H1 (cell line): ENCODE measurements around the gene DGKD. TPM values are rescaled to one million over a fixed set of nuclear protein-coding genes. Genes with fewer than 3 reads are reported as not detected.

Experiments
- CTCF ChIA-PET: fragments of 300-600 bp; sonication (Branson Sonifier 250); formaldehyde crosslinking; loops from one replicate; lab custom pipeline; 2021; ENCODE audit not compliant: partially characterized antibody; lab: Charles Lee
- POLR2A ChIA-PET: fragments of 300-600 bp; sonication (Branson Sonifier 250); formaldehyde crosslinking; loops from one replicate; lab custom pipeline; 2021; ENCODE audit warnings: inconsistent platforms; ENCODE audit not compliant: partially characterized antibody; lab: Charles Lee
- DNase-seq, 2 experiments: peaks; one replicate each; pipeline versions ENCODE4 v3.0.0 to v3.0.0-alpha.2; 2010 to 2022; ENCODE audit warnings: low spot score in 2 of 2, low read depth in 1 of 2, mixed read lengths in 1 of 2
- FAIRE-seq: peaks from 2 replicates; lab custom pipeline; 2011; peaks lifted over from hg19 to GRCh38; lab: Jason Lieb, UNC
- H2AFZ ChIP-seq: 2 replicates; pipeline ENCODE4 v1.8.1; 2012; ENCODE audit warnings: low read length, inconsistent platforms
- H2AK5ac ChIP-seq: 2 replicates; pipeline ENCODE4 v1.6.1; 2013; ENCODE audit warnings: low read depth, low read length
- H2BK120ac ChIP-seq: replicated peaks from 2 replicates; pipeline ENCODE3; 2013; ENCODE audit warnings: low read depth, low read length, inconsistent platforms
- H2BK12ac ChIP-seq: 2 replicates; pipeline ENCODE4 v1.6.1; 2013; ENCODE audit warnings: low read depth, low read length
- H2BK15ac ChIP-seq: 2 replicates; pipeline ENCODE4 v1.6.1; 2013; ENCODE audit warnings: low read length
- H2BK20ac ChIP-seq: 2 replicates; pipeline ENCODE4 v1.6.1; 2013; ENCODE audit warnings: low read length
- H2BK5ac ChIP-seq: 2 replicates; pipeline ENCODE4 v1.6.1; 2013; ENCODE audit warnings: low read depth, low read length
- H3K14ac ChIP-seq: 2 replicates; pipeline ENCODE4 v1.6.1; 2013; ENCODE audit warnings: inconsistent platforms; ENCODE audit not compliant: insufficient read length
- H3K18ac ChIP-seq: 2 replicates; pipeline ENCODE4 v1.6.1; 2013; ENCODE audit warnings: low read length; ENCODE audit errors: extremely low read depth
- H3K23ac ChIP-seq: 2 replicates; pipeline ENCODE4 v1.6.1; 2013; ENCODE audit warnings: inconsistent platforms; ENCODE audit not compliant: insufficient read length
- H3K23me2 ChIP-seq: 2 replicates; pipeline ENCODE4 v1.6.1; 2013; ENCODE audit warnings: low read depth, low read length
- H3K27ac ChIP-seq: 2 replicates; pipeline ENCODE4 v1.6.1; 2011; ENCODE audit warnings: low read depth, low read length, inconsistent platforms
- H3K27me3 ChIP-seq, 4 experiments: replicated peaks in 1 of 4; 1 replicate in 1 of 4; 2 replicates in 3 of 4; pipeline versions ENCODE4 v1.6.1 to v1.8.1; 2011 to 2013; ENCODE audit warnings: low read length in 3 of 4, mild to moderate bottlenecking in 3 of 4, inconsistent platforms in 2 of 4, mixed read lengths in 2 of 4, moderate library complexity in 1 of 4; ENCODE audit not compliant: control insufficient read depth in 3 of 4, insufficient read depth in 3 of 4; ENCODE audit errors: extremely low read depth in 1 of 4
- H3K36me3 ChIP-seq, 4 experiments: 2 replicates each; pipeline versions ENCODE4 v1.6.1 to v1.8.1; 2011 to 2013; ENCODE audit warnings: mild to moderate bottlenecking in 4 of 4, low read length in 3 of 4, moderate library complexity in 2 of 4, control low read depth in 1 of 4, inconsistent platforms in 1 of 4; ENCODE audit not compliant: insufficient read depth in 4 of 4, control insufficient read depth in 2 of 4
- H3K4ac ChIP-seq: replicated peaks from 2 replicates; pipeline ENCODE3; 2013; ENCODE audit warnings: low read length, low read depth, mixed read lengths, inconsistent platforms; ENCODE audit not compliant: insufficient read length
- H3K4me1 ChIP-seq, 4 experiments: replicated peaks in 1 of 4; 1 replicate in 1 of 4; 2 replicates in 3 of 4; pipeline versions ENCODE4 v1.6.1 to v1.8.1; 2011 to 2013; ENCODE audit warnings: low read length in 3 of 4, inconsistent platforms in 2 of 4, mixed read lengths in 1 of 4; ENCODE audit not compliant: insufficient read depth in 4 of 4, control insufficient read depth in 3 of 4
- H3K4me2 ChIP-seq, 2 experiments: 2 replicates each; pipeline versions ENCODE4 v1.6.1 to v1.8.1; 2011 to 2013; ENCODE audit warnings: low read depth in 2 of 2, low read length in 2 of 2, control low read depth in 1 of 2, inconsistent platforms in 1 of 2, mild to moderate bottlenecking in 1 of 2; ENCODE audit not compliant: insufficient read depth in 1 of 2
- H3K4me3 ChIP-seq, 4 experiments: fragments of 200-600, 300-600 bp in 1 of 4; sonication (generic), shearing (Covaris generic), sonication (Bioruptor Twin) in 1 of 4; 2 replicates each; pipeline versions ENCODE4 v1.5.1 to v1.8.1; 2011 to 2016; ENCODE audit warnings: low read length in 4 of 4, low read depth in 3 of 4, control low read depth in 2 of 4, inconsistent platforms in 2 of 4, mild to moderate bottlenecking in 2 of 4, mixed read lengths in 1 of 4, moderate library complexity in 1 of 4; ENCODE audit not compliant: insufficient read depth in 2 of 4; ENCODE audit errors: extremely low read depth in 1 of 4
- H3K56ac ChIP-seq: replicated peaks from 2 replicates; pipeline ENCODE3; 2013; ENCODE audit warnings: low read depth, mild to moderate bottlenecking, mixed read lengths, low read length, inconsistent platforms; ENCODE audit not compliant: insufficient read length
- H3K79me1 ChIP-seq: 2 replicates; pipeline ENCODE4 v1.6.1; 2013; ENCODE audit warnings: low read depth, low read length, control low read depth
- H3K79me2 ChIP-seq, 2 experiments: 2 replicates each; pipeline versions ENCODE4 v1.6.1 to v1.8.1; 2012 to 2013; ENCODE audit warnings: low read length in 2 of 2, mild to moderate bottlenecking in 2 of 2, inconsistent platforms in 1 of 2; ENCODE audit not compliant: insufficient read depth in 2 of 2, control insufficient read depth in 1 of 2
- H3K9ac ChIP-seq, 4 experiments: replicated peaks in 1 of 4; 1 replicate in 1 of 4; 2 replicates in 3 of 4; pipeline versions ENCODE4 v1.6.1 to v1.8.1; 2011 to 2013; ENCODE audit warnings: low read depth in 3 of 4, low read length in 3 of 4, control low read depth in 2 of 4, mild to moderate bottlenecking in 2 of 4, moderate library complexity in 2 of 4, inconsistent platforms in 1 of 4; ENCODE audit errors: extremely low read depth in 1 of 4
- H3K9me3 ChIP-seq, 2 experiments: 2 replicates each; pipeline versions ENCODE4 v1.6.1 to v1.8.1; 2012 to 2013; ENCODE audit warnings: mild to moderate bottlenecking in 2 of 2, moderate library complexity in 2 of 2, control low read depth in 1 of 2, inconsistent platforms in 1 of 2, low read depth in 1 of 2, low read length in 1 of 2, mixed read lengths in 1 of 2; ENCODE audit not compliant: insufficient read depth in 2 of 2
- H4K20me1 ChIP-seq, 2 experiments: replicated peaks in 1 of 2; 2 replicates each; pipeline versions ENCODE3 to v1.8.1; 2011 to 2013; ENCODE audit warnings: inconsistent platforms in 2 of 2, low read length in 2 of 2, mild to moderate bottlenecking in 1 of 2; ENCODE audit not compliant: insufficient read depth in 2 of 2, control insufficient read depth in 1 of 2
- H4K5ac ChIP-seq: 2 replicates; pipeline ENCODE4 v1.6.1; 2013; ENCODE audit warnings: low read length, low read depth, mixed read lengths, inconsistent platforms; ENCODE audit not compliant: insufficient read length
- H4K8ac ChIP-seq: 2 replicates; pipeline ENCODE4 v1.8.0; 2013; ENCODE audit warnings: mild to moderate bottlenecking, moderate library complexity, low read length, inconsistent platforms; ENCODE audit not compliant: insufficient read depth; ENCODE audit errors: extremely low read depth
- H4K91ac ChIP-seq: replicated peaks from 2 replicates; pipeline ENCODE3; 2013; ENCODE audit warnings: low read length, mixed read lengths, inconsistent platforms; ENCODE audit not compliant: insufficient read length
- HDAC2 ChIP-seq, 2 experiments: fragments of 300-600 bp in 1 of 2; sonication (generic) in 1 of 2; IDR thresholded peaks; 2 replicates each; pipeline ENCODE4 v1.6.1; 2011 to 2012; ENCODE audit warnings: low read depth in 2 of 2, low read length in 2 of 2, mild to moderate bottlenecking in 2 of 2, moderate library complexity in 2 of 2, borderline replicate concordance in 1 of 2, inconsistent platforms in 1 of 2
- MAX ChIP-seq: IDR thresholded peaks from 2 replicates; pipeline ENCODE4 v1.6.1; 2012; ENCODE audit warnings: inconsistent platforms
- WGBS, 2 experiments: shearing (Covaris generic) in 1 of 2; methylation state at CpG; one replicate each; pipeline versions ENCODE4 v1.1.6 to v1.1.7; 2013 to 2015; ENCODE audit warnings: low lambda C conversion rate in 2 of 2, mixed read lengths in 2 of 2, inconsistent platforms in 1 of 2, low coverage in 1 of 2, missing lambda C conversion rate in 1 of 2; ENCODE audit not compliant: insufficient replicate concordance in 2 of 2, insufficient coverage in 1 of 2, insufficient read length in 1 of 2; ENCODE audit errors: extremely low coverage in 1 of 2, missing lambda C conversion rate in 1 of 2; 5-methylcytosine and 5-hydroxymethylcytosine counted together
- polyA plus RNA-seq, 7 experiments: library from polyadenylated mRNA; depleted of rRNA in 3 of 7; stranded (reverse) in 5 of 7; unstranded in 2 of 7; fragments of >200 nt in 5 of 7; fragments of 200-250 nt in 2 of 7; gene quantifications; 1 replicate in 5 of 7; 2 replicates in 1 of 7; 4 replicates in 1 of 7; pipeline versions ENCODE4 v1.2.1 to v1.2.3, GENCODE V29; 2011 to 2013; ENCODE audit warnings: missing spikeins in 2 of 7, mixed read lengths in 2 of 7
- total RNA-seq: library from RNA; stranded (reverse); fragmentation: NEBNext Ultra II Directional; extraction: Animal tissue kit (Norgen Biotek cat#: 25700); gene quantifications from 2 replicates; pipeline ENCODE4 v1.2.1, GENCODE V29; 2021

Gene DGKD
- total and polyA plus RNA-seq, 2 of the 8 experiments (the other 6 are each of a cell fraction or from before 2014, with no cell fraction given), result 7.7 to 30.9 TPM

GRCh38 chr2:233440314-233440713 lies 86.0 kb downstream of the DGKD start:
- Histone ChIP-seq H2AK5ac (no peak overlapping the region), H3K18ac (no peak overlapping the region), H2AFZ (no peak overlapping the region), H3K27ac (no peak overlapping the region), H3K4ac (no peak overlapping the region), H3K23me2 (no peaks in the 10 kb centered on the region), H3K36me3 (no peaks in the 10 kb centered on the region; a peak in 2 of 8 replicates), H4K91ac (no peak overlapping the region), H3K79me2 (no peaks in the 10 kb centered on the region), H3K4me1 (no peaks in the 10 kb centered on the region), H2BK120ac (no peak overlapping the region), H2BK15ac (no peak overlapping the region), H3K23ac (no peak overlapping the region), H3K56ac (no peak overlapping the region), H2BK20ac (no peak overlapping the region), H2BK12ac (no peak overlapping the region), H4K5ac (no peak overlapping the region), H3K9ac (no peak overlapping the region), H3K14ac (no peak overlapping the region), H3K27me3 (no peaks in the 10 kb centered on the region), H2BK5ac (no peak overlapping the region; the same call in 1 of the 2 replicates), H3K79me1 (no peaks in the 10 kb centered on the region), H4K20me1 (peaks cover 3 to 11% of the 10 kb centered on the region in 2 experiments), H4K8ac (no peak overlapping the region), H3K4me3 (no peak overlapping the region), H3K4me2 (no peak overlapping the region), H3K9me3 (no peaks in the 10 kb centered on the region)
- DNase-seq, result no peak
- FAIRE-seq, result no peak
- ChIA-PET CTCF (interaction anchor here (0.7 to 7.7 kb wide), 8 partner anchors 8 to 119 kb away, joined by 3 to 77 read pairs (median 4); no protein-coding TSS in a partner anchor), POLR2A (no interaction called here)
- 85% methylated on average over 17 of the region's 17 CpGs; no CpG with 5 or more reads in 1 of the 2 experiments for WGBS, 2 experiments
- TF ChIP-seq HDAC2 (IDR thresholded peaks at IDR 0.05; ENCODE audit: borderline replicate concordance in 1 of 2, low read depth in 2 of 2, low read length in 2 of 2), result no peak
- no peak for TF ChIP-seq MAX
